H1 (cell line): ENCODE data around the gene CYB5B. TPM values are rescaled to one million over a fixed set of nuclear protein-coding genes. Genes with fewer than 3 reads are reported as not detected.

Source experiments
- FOSL1 ChIP-seq: IDR thresholded peaks from 2 replicates; pipeline ENCODE4 v1.6.1; 2011; ENCODE audit warnings: mild to moderate bottlenecking, low read depth, low read length, moderate library complexity; ENCODE audit not compliant: insufficient read depth
- GTF2F1 ChIP-seq: IDR thresholded peaks from 2 replicates; pipeline ENCODE4 v1.6.1; 2012; ENCODE audit warnings: low read depth, low read length, improper control_type of control experiment, borderline replicate concordance
- HDAC6 ChIP-seq: IDR thresholded peaks from one replicate; pipeline ENCODE4 v1.7.1; 2012; ENCODE audit warnings: low read depth, mild to moderate bottlenecking, inconsistent platforms, low read length, moderate library complexity
- polyA plus RNA-seq, 7 experiments: library from polyadenylated mRNA; depleted of rRNA in 3 of 7; stranded (reverse) in 5 of 7; unstranded in 2 of 7; fragments of >200 nt in 5 of 7; fragments of 200-250 nt in 2 of 7; gene quantifications; 1 replicate in 5 of 7; 2 replicates in 1 of 7; 4 replicates in 1 of 7; pipeline versions ENCODE4 v1.2.1 to v1.2.3, GENCODE V29; 2011 to 2013; ENCODE audit warnings: missing spikeins in 2 of 7, mixed read lengths in 2 of 7
- total RNA-seq: library from RNA; stranded (reverse); fragmentation: NEBNext Ultra II Directional; extraction: Animal tissue kit (Norgen Biotek cat#: 25700); gene quantifications from 2 replicates; pipeline ENCODE4 v1.2.1, GENCODE V29; 2021
- TF ChIP-seq, protein P1 (sequence below): IDR thresholded peaks from 2 replicates; pipeline ENCODE4 v1.6.1; 2012; ENCODE audit warnings: inconsistent platforms
- TF ChIP-seq, protein P2 (sequence below): IDR thresholded peaks from 2 replicates; pipeline ENCODE4 v1.6.1; 2011; ENCODE audit warnings: low read depth, mild to moderate bottlenecking, low read length; ENCODE audit not compliant: insufficient read depth
- TF ChIP-seq, protein P3 (sequence below), 3 experiments: IDR thresholded peaks; 1 replicate in 2 of 3; 2 replicates in 1 of 3; pipeline versions ENCODE4 v1.5.1 to v1.6.1; 2011; ENCODE audit warnings: low read length in 3 of 3, mild to moderate bottlenecking in 3 of 3, inconsistent platforms in 2 of 3, low read depth in 1 of 3, moderate library complexity in 1 of 3; ENCODE audit not compliant: insufficient read depth in 1 of 3; ENCODE audit errors: control extremely low read depth in 1 of 3

The CYB5B gene
- total and polyA plus RNA-seq, 2 of the 8 experiments (the other 6 are each of a cell fraction or from before 2014, with no cell fraction given): 108 to 127 TPM

DNA sequence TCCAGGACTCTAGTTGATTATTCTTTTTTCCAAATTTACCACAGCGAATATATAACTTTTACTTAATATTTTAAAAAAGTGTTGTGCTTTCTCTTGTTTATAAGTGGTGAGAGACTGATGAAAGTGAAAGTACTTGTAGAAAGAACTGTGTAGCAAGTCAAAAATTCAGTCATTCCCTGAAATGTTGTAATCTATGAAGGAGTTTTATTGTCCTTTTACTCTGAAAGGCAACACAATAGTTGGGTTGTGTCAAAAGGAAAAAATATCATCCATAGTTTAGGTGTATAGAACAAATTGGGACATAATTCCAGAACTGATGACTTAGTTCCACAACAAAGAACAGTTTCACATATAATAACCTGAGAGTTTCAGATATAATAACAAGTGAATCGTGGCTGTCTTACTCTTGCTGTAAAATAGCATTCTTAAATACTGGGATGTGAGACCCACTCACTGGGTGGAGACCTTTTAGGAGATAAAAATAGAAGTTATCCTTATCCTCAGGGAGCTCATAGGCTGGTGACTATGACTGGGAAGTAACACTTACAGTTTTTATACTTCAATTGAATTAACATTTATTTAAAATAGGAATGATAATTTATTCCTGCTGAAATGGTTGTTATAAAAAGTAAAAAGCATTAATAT, 20.6 kb downstream of the CYB5B start (continued):
- TF ChIP-seq, protein P1, sequence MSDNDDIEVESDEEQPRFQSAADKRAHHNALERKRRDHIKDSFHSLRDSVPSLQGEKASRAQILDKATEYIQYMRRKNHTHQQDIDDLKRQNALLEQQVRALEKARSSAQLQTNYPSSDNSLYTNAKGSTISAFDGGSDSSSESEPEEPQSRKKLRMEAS: no peak
- TF ChIP-seq HDAC6 (no peak), GTF2F1 (no peak), FOSL1 (no peak)
- TF ChIP-seq, protein P2, sequence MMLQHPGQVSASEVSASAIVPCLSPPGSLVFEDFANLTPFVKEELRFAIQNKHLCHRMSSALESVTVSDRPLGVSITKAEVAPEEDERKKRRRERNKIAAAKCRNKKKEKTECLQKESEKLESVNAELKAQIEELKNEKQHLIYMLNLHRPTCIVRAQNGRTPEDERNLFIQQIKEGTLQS: no peak
- TF ChIP-seq, protein P3, sequence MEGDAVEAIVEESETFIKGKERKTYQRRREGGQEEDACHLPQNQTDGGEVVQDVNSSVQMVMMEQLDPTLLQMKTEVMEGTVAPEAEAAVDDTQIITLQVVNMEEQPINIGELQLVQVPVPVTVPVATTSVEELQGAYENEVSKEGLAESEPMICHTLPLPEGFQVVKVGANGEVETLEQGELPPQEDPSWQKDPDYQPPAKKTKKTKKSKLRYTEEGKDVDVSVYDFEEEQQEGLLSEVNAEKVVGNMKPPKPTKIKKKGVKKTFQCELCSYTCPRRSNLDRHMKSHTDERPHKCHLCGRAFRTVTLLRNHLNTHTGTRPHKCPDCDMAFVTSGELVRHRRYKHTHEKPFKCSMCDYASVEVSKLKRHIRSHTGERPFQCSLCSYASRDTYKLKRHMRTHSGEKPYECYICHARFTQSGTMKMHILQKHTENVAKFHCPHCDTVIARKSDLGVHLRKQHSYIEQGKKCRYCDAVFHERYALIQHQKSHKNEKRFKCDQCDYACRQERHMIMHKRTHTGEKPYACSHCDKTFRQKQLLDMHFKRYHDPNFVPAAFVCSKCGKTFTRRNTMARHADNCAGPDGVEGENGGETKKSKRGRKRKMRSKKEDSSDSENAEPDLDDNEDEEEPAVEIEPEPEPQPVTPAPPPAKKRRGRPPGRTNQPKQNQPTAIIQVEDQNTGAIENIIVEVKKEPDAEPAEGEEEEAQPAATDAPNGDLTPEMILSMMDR (IDR thresholded peaks at IDR 0.05; ENCODE audit: control extremely low read depth in 1 of 3, insufficient read depth in 1 of 3, low read depth in 1 of 3, low read length in 3 of 3): no peak
